Stimulated activated CD4-positive, alpha-beta T cell treated with anti-CD3 and anti-CD28 coated beads, TNF-alpha, amount 100 ng/mL, for 4 hours (primary cell): ENCODE results near the gene RANBP10.
"Not testable (repeated sequence)": the region's sequence is repeated elsewhere in the genome, so short reads cannot be mapped to it uniquely, and the experiment has no call there.

Experiments used
- DNase-seq, 3 experiments: peaks; one replicate each; pipeline ENCODE4 v3.0.0-alpha.2; 2020; ENCODE audit warnings: low read depth in 3 of 3

Gene RANBP10

DNA sequence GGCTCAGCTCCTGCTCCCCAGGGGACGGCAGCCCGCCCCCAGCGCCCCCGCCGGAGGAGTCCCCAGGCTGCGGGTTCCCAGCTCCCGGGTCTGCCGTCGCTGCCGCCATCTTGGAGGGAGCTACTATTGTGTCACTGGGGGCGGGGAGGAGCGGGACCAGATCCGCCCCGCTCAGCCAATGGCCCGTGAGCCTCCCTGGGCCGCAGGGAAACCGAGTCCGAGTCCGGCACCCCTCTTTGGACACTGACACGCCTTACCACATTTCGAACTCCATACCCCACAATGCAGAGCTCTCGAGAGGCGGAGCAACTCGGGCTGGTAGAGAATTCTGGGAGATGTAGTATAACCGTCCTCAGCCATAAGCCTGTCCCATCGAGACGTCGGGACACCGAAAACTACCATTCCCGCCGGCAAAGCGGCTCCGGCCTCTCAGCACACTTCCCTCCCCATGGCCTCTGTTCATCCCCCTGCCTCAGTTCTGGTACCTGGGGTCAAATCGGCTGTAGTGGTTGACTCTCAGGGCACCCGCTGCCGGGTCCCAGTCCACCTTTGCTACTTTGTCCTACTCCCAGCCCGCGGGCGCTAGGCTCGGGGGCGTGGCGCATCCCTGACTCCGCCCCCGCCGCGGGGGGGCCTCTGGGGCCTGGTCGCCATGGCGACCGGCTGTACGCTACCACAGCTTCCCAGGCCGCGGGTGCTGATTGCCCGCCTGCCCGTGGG lies at the start of gene RANBP10, which contains the start of gene TSNAXIP1:
RANBP10 (minus strand) TSS at position 133 of the 720 bp plus-strand sequence; CDS start at position 109, 24 bp downstream.
TSNAXIP1 (plus strand) TSS at position 462 of the 720 bp plus-strand sequence. CDS start 261 bp downstream, outside the sequence.
- peak; percentile 82 to 94 (median 92) for DNase-seq

DNA sequence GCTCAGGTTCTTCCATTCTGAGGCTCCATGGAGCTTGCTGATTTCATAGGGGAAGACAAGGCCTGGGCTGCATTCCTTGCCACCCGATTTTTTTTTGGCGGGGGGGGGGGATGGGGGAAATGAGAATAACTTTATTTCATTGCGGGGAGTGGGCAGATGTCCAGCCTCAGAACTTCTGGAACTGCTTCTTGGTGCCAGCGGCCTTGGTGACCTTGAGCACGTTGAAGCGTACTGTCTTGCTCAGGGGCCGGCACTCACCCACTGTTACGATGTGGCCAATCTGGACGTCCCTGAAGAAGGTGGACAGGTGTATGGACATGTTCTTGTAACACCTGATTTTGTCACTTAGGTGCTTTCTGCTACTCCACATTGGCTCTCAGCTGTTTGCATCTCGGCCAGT lies 49.4 kb upstream of the RANBP10 start:
- DNase-seq: no peak

DNA sequence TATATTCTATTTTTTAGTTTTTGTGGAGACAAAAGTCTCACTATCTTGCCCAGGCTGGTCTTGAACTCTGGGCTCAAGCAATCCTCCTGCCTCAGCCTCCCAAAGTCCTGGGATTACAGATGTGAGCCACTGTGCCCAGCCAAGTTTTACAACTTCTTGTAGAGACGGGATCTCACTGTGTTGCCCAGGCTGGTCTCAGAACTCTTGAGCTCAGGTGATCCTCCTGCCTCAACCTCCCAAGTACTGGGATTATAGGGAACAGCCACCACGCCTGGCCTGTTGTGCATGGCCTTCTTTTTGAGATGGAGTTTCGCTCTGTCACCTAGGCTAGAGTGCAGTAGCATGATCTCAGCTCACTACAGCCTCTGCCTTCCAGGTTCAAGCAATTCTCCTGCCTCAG lies 47.3 kb upstream of the RANBP10 start:
- no peak for DNase-seq

DNA sequence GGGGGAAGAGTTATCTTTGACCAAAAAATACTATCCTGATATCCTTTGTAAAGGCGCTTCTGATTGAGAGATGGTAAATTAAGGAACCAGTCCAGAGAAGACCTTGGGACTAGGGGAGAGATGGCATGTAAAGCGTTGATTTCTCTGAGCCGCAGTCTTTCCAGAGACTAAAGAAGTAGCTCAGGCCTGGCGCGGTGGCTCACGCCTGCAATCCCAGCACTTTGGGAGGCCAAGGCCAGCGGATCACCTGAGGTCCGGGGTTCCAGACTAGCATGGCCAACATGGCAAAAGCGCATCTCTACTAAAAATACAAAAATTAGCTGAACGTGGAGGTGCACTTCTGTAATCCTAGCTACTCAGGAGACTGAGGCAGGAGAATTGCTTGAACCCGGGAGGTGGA lies 41.8 kb upstream of the RANBP10 start:
- DNase-seq: no peak

DNA sequence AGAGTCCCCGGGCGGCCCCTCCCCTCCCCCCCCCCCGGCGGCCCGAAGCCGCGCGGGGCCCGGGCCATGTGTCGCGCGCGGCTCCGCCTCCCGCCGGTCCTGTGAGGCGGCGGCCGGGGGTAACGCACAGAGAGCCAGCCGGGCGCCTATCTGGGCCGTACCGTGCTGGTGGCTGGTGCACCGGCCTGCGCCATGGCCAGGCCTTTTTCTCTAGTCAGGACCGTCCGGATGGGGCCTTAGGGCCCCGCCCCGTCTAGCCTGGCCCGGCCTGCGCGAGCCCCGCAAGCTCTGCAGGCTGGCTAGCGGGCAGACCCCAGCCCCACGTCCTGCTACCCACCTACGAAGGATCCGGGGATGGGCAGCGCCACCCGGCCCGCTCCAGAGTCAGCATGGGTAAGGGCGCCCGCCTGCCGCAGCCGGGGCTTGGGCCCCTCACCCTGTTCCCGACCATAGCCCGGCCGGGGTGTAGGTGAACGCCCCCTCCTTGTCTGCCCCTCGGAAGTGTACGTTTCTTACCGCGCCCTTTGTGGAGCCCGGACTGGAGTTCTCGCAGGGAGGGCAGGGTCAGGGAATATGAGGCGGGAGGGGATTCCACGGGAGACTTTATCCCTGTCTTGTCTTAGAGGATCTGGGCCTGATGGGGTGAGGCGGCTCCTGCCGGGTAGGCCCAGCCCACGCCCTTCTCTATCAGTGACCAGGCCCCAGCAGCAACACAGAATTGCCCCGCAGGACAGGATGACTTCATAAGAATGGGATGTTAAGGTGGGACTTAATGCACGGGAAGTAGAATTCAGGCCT lies 40.9 kb upstream of the RANBP10 start, which contains the start of gene CENPT:
CENPT (minus strand) TSS at position 630 of the 798 bp plus-strand sequence. CDS start 13,834 bp downstream, outside the sequence.
- peak in 1 of 3 experiments; percentile 11 for DNase-seq

DNA sequence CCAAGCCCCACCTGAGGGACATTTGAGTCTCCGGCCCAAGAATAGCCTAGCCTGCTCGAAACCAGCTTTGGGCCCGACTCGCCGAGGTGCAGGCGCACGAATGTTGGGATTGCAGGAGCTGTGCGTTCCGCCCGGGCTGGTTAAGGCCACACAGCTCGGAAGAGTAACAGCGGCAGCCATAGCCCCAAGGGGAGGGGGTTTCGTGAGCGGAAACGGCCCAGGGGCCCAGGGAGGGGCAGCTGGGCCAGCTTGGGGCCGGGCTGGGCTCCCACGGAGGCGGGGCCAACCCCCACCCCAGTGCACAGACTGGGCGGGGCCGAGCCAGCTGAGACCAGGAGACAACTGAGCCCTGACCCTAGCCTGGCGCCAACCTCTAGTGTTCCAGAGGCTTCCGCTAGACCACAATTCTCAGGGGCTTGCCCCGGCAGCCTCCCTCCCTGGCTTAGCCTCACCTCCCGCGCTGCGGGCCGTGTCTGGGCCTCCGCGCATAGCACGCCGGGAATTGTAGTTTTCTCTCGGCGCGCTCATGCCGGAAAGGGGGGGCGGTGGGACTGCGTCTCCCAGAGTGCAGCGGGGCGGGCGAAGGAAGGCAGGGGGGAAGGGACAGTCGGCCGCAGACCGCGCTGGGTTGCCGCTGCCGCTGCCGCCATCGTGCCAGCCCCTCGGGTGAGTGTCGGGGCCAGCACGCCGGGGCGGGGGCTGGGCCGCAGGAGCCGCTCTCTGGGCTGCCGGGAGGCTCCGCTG lies 40.1 kb upstream of the RANBP10 start, which contains the start of gene NUTF2:
NUTF2 (plus strand) TSS at position 614 of the 744 bp plus-strand sequence. CDS start 18,198 bp downstream, outside the sequence.
- DNase-seq: peak; percentile 87 to 92 (median 90)

DNA sequence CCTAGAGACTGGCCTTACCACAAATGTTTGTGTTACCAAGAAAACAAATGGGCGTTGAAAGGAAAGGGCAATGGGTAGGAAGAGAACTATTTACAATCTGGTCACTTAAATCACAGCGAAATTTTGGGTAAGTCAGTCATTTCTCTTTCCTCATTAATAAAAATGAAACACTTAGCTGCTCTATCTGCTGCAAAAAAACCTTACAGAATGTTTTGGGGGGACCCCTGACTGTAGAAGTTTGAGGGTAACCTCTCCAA lies 39.6 kb upstream of the RANBP10 start:
- DNase-seq: no peak

DNA sequence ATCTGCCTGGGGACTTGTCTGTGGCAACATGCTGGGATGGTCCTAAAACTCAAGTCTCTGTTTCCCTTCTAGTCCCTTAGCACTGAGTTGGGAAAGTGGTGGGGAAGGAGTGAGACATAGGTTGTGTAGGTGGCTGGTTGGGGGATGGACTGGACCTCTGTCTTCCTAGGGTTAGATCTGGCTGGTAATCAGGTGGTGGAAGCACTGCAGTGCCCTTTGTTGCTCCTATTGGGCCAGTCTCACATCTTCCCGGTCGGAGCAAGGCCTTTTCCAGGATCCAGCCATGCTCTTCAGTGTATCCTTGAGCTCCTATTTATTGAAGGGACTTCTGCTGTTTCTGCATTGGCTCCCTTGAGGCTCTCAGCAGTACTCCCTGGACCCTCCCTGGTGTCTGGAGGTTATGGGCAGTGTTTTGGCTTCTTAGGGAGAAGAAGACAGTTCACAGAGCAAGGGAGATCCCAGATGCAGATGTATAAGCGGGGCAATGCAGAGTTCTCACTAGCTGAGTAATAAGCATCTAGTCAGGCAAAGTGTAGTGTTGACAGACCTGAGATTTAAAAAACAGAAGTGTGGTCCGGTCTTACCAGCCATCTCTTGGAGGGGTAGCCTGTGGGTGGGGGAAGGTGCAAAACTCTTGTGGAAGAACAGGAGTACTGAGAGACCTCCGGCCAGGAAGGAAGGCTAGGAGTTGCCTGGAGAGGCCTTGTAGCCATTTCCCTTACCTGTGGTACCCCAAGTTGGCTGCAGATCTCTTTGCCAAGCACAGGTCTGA lies 39.1 kb upstream of the RANBP10 start:
- no peak for DNase-seq

DNA sequence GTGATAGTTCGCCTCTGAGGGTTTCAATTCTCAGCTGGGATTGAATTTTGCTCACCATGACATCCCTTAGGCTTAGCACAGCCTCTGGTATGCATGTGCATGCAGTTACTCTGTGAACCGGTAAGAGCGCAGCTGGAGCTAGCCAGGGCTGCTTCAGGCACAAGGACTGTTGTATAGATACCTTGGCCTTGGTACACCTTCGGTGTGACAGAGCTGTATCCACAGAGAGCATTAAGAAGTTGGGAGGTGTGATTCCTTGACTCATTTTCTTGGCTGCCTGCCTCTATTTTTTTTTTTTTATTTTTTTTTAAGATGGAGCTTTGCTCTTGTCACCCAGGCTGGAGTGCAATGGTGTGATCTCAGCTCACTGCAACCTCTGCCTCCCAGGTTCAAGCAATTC lies 38.1 kb upstream of the RANBP10 start:
- no peak for DNase-seq

DNA sequence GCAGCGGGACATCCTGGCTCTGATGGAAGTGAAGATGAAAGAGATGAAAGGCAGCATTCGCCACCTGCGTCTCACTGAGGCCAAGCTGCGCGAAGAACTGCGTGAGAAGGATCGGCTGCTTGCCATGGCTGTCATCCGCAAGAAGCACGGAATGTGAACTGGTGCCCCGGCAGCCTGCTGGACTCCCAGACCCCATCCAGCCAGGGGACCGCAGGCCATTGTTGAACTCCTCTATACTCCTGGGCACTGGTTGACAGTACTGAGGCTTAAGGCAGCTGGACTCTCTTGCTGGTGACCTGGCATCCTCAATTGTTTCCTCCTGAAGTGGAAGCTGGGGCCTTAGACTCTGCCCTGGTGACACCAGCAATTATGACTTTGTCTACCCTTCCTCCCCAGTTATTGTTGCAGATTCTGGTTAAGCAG lies 37.0 kb upstream of the RANBP10 start:
- DNase-seq: peak in 1 of 3 experiments; percentile 29

DNA sequence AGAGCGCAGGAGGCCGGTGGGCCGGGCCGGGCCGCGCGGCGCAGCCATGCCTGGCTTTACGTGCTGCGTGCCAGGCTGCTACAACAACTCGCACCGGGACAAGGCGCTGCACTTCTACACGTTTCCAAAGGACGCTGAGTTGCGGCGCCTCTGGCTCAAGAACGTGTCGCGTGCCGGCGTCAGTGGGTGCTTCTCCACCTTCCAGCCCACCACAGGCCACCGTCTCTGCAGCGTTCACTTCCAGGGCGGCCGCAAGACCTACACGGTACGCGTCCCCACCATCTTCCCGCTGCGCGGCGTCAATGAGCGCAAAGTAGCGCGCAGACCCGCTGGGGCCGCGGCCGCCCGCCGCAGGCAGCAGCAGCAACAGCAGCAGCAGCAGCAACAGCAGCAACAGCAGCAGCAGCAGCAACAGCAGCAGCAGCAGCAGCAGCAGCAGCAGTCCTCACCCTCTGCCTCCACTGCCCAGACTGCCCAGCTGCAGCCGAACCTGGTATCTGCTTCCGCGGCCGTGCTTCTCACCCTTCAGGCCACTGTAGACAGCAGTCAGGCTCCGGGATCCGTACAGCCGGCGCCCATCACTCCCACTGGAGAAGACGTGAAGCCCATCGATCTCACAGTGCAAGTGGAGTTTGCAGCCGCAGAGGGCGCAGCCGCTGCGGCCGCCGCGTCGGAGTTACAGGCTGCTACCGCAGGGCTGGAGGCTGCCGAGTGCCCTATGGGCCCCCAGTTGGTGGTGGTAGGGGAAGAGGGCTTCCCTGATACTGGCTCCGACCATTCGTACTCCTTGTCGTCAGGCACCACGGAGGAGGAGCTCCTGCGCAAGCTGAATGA lies 36.4 kb upstream of the RANBP10 start:
- DNase-seq: peak; percentile 18 to 39 (median 27)

DNA sequence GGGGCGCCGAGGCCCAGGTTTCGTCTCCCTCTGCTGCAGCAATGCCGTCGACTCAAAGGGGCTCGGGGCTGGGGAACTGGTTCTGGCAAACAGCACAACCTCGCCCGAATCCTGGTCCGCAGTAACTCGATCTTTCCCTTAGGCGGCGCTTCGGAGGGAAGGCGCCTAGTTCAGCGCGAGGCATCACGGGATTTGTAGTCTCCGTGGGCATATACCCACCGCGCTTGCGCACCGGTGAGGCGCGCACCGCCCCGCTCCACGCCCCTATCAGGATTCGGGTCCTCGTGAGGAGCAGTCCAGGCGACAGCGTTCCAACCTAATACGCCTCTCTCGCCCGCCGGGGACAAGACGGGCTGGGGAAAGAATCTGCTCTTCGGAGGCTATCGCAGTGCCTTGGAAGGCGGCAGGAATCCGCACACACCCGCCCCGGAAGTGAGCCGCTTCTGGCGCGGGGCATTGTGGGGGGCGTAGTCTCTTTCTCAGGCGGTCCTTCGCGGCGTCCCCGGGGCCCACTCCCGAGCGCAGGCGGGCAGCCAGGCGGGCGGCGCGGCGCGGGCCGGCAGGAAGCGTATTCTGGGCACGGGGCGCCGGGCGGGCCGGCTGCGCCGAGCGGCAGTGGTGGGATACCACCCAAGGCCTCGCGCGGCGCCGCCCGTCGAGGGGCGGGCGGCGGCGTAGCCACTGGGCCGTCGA lies 35.6 kb upstream of the RANBP10 start, which contains the start of gene THAP11:
THAP11 (plus strand) TSS at position 505 of the 693 bp plus-strand sequence. CDS start 235 bp downstream, outside the sequence.
- DNase-seq: peak; percentile 84 to 91 (median 88)

DNA sequence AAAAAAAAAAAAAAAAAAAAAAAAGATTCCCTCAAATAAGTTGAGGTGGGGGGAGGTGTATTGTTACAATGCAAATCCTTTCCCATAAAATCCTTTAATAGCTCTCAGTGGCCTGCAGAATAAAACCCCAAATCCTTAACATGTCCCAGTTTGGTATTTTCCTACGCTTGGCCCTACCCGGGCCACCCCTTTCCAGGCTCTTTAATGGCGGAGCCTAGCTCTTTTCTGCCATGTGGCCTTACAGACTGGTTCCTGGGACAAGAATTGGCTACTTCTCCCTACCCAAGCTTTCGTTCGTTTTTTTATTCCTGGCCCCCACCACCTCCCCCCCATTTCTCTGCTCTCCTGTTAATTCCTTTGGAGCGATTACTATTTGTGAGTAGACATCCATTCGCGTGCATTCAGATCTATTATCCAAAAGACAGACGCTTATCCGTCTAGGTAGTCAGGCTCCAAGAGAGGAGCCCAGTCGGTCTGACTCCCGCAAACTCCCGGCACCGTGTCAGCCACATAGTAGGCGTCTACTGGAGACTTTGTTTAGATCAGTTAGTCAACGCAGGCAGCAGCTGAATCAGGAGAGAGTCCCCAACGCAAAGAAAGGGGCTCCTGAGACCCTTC lies 34.9 kb upstream of the RANBP10 start:
- no peak for DNase-seq

DNA sequence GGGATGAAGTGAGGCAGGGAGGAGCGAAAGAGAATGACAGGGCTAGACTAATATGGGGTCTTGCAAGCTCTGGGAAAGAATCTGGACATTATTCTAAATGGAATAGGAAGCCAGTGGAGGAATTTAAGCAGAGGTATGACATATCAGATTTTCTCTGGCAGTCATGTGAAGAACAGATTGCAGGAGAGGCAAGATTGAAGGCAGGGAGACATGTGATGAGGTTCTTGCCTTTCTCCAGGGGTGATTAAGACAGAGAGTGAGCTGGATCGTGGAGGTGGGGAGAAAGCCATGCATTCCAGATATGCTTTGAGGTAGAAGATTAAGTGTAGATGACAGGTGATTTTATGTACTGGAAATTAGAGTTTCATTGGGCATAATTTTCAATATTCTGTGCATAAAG lies 31.5 kb upstream of the RANBP10 start:
- no peak for DNase-seq

DNA sequence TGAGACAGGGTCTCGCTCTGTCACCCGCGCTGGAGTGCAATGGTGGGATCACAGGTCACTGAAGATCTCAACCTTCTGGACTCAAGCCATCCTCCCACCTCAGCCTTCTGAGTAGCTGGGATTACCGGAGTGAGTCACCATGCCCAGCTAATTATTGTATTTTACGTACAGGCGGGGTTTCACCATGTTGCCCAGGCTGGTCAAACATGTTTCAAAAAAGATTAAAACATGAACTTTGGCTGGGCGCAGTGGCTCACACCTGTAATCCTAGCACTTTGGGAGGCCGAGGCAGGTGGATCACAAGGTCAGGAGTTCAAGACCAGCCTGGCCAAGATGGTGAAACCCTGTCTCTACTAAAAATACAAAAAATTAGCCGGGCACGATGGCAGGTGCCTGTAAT lies 30.8 kb upstream of the RANBP10 start:
- not testable (repeated sequence) for DNase-seq

DNA sequence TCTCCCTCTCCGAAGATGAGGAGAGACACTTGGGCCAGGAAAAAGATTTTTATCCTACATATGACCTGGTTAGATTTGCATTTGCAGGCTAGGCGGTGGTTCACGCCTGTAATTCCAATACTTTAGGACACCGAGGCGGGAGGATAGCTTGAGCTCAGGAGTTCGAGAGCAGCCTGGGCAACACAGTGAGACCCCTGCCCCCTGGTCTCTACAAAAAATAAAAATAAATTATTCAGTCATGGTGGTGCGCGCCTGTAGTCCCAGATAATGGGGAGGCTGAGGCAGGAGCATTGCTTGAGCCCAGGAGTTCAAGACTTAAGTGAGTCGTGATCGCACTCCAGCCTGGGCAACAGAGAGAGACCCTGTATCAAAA lies 27.9 kb upstream of the RANBP10 start:
- no peak for DNase-seq

DNA sequence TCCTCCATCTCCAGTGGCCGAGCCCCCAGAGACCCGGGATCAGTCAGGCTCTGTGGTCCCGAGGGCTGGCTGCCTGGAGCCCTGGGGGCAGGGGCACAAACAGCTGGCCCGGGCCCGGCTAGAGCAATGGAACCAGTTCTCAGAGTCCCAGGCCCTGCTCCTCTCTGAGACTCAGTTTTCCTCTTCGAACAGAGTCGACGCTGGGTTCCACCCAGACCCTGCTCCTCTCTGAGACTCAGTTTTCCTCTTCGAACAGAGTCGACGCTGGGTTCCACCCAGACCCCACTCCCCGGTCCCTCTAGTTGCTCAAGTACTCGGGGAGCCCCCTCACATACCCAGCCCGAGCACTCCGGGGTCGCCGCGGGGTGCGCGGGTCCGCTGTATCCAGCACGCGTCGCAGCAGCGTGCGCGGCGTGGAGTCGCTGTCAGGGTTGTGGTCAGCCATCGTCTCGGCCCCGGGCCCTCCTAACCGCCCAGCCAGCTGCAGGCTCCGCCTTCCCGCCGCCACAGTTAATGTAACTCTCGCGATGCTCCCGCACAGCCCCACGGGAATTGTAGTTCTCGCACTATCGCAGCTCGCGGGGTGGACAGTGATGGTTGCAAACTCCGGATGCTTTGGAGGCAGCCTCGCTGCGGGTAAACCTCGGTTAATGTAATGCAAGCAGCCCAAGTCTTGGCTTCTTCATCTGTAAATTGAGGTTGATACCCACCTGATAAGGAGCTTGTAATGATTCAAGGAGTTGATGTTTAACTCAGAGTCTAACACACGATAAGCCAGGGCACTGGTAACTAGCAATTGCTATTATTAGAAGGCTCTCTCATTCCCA lies 27.3 kb upstream of the RANBP10 start:
- peak; percentile 80 to 87 (median 86) for DNase-seq

DNA sequence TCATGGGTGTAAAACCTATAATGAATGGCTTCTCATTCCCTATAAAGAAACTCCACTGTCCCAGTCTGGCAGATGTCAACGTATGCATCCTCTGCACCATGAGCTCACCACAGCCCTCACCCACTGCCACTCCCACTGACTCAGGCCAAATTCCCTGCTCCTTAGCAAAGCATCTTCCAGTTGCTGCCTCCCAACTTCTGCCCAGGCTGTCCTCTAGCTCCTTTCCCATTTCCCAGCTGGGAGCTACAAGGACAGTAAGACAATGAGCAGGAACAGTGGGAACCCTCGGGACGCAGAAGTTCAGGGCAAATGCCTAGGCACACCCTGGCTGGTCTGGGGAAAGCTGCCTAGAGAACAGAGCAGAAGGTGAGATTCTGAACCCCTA lies 26.7 kb upstream of the RANBP10 start:
- DNase-seq: no peak
